Left cardiac atrium (tissue), 4 donors: Measurements from ENCODE around the gene GRIN3A. TPM values are rescaled to one million over a fixed set of nuclear protein-coding genes. Genes with fewer than 3 reads are reported as not detected.

Source experiments
- ATAC-seq, 2 donors: fragments of 200-7000 bp; cut with Tn5 transposase; one replicate each; pipeline ENCODE4 v1.9.1; 2020; ENCODE audit warnings: mild to moderate bottlenecking in 2 of 2, moderate library complexity in 2 of 2
- DNase-seq: peaks from one replicate; pipeline ENCODE4 v3.0.0-alpha.2; 2020
- intact Hi-C, 2 donors: fragments of 100-400 bp; cut with DNase I; formaldehyde crosslinking; loops; one replicate each; pipeline versions ENCODE4 v1.14.1 to v1.15.1; 2022 to 2023
- total RNA-seq, 2 donors: library from RNA; stranded (reverse); fragmentation: NEBNext Ultra II Directional; extraction: Animal tissue kit (Norgen Biotek cat#: 25700); gene quantifications; one replicate each; pipeline ENCODE4 v1.2.1, GENCODE V29; 2021
- donor health status: DM: no; HTN: yes; CAD: no.
- donor health status: DM: no; HTN: yes; CAD: no; lungs with severe emphysema.
- donor health status: DM: yes; HTN: yes; CAD: no.
- donor health status: Dilated cardiomyopathy.

Gene GRIN3A
- total RNA-seq, 2 donors from 2014 or later = 0.59 TPM; not detected in 1

GRCh38 chr9:101639785-101640665, 98.4 kb downstream of the GRIN3A start:
- intact Hi-C loops = no loop called here
- DNase-seq (no peak), ATAC-seq (peak in 1 of 2 donors; percentile 51)

- intact Hi-C loops = no loop called here
- DNase-seq (no peak), ATAC-seq (no peak)
Measured at GRCh38 chr9:101639311-101639710, 99.1 kb downstream of the GRIN3A start.

GRCh38 chr9:101636247-101636646, 102.2 kb downstream of the GRIN3A start:
- intact Hi-C loops = no loop called here

GRCh38 chr9:101635473-101635872, 103.0 kb downstream of the GRIN3A start:
- no peak for DNase-seq
- intact Hi-C loops = no loop called here
- ATAC-seq = no peak

More at GRCh38 chr9:101636247-101636646, 102.2 kb downstream of the GRIN3A start:
- ATAC-seq = no peak
- no peak for DNase-seq

- ATAC-seq (no peak), DNase-seq (no peak)
- intact Hi-C loops = no loop called here
Measured at GRCh38 chr9:101634741-101635409, 103.6 kb downstream of the GRIN3A start.

- no peak for DNase-seq
- no peak for ATAC-seq
- intact Hi-C loops = no loop called here
Measured at GRCh38 chr9:101632611-101633010, 105.8 kb downstream of the GRIN3A start.

GRCh38 chr9:101631892-101632291, 106.6 kb downstream of the GRIN3A start:
- DNase-seq (no peak), ATAC-seq (no peak)
- intact Hi-C loops = no loop called here

GRCh38 chr9:101629636-101630035, 108.8 kb downstream of the GRIN3A start:
- DNase-seq = no peak
- no peak for ATAC-seq
- intact Hi-C loops = no loop called here

- ATAC-seq (no peak), DNase-seq (no peak)
- intact Hi-C loops = no loop called here
Measured at GRCh38 chr9:101628173-101628572, 110.3 kb downstream of the GRIN3A start.

- intact Hi-C loops = no loop called here
- ATAC-seq = no peak
Measured at GRCh38 chr9:101626295-101626694, 112.2 kb downstream of the GRIN3A start.

GRCh38 chr9:101625876-101626275, 112.6 kb downstream of the GRIN3A start:
- DNase-seq = no peak
- intact Hi-C loops = no loop called here
- ATAC-seq = no peak

More at GRCh38 chr9:101626295-101626694, 112.2 kb downstream of the GRIN3A start:
- no peak for DNase-seq

- intact Hi-C loops = no loop called here
- DNase-seq (no peak), ATAC-seq (no peak)
Measured at GRCh38 chr9:101620452-101620851, 118.0 kb downstream of the GRIN3A start.

GRCh38 chr9:101618698-101619097, 119.7 kb downstream of the GRIN3A start:
- ATAC-seq = no peak
- DNase-seq = no peak
- intact Hi-C loops = no loop called here

GRCh38 chr9:101605547-101605946, 132.9 kb downstream of the GRIN3A start:
- ATAC-seq (no peak), DNase-seq (no peak)
- intact Hi-C loops = no loop called here

- intact Hi-C loops = loop anchor here in 1 of 2 donors (5.0 kb wide), 1 partner anchor 123 kb away; no protein-coding TSS in a partner anchor
- DNase-seq = no peak
- ATAC-seq = no peak
Measured at GRCh38 chr9:101604296-101604695, 134.2 kb downstream of the GRIN3A start.

GRCh38 chr9:101601904-101602765, 136.3 kb downstream of the GRIN3A start:
- peak in 1 of 2 donors; percentile 47 for ATAC-seq
- no peak for DNase-seq
- intact Hi-C loops = loop anchor here in 1 of 2 donors (5.0 kb wide), 1 partner anchor 125 kb away; no protein-coding TSS in a partner anchor

GRCh38 chr9:101594796-101595195, 143.7 kb downstream of the GRIN3A start, which contains the start of gene PPP3R2:
PPP3R2 (minus strand) TSS chr9:101594969; CDS start chr9:101594921, 48 bp downstream.
- ATAC-seq (no peak), DNase-seq (no peak)
- intact Hi-C loops = no loop called here

- DNase-seq (no peak), ATAC-seq (no peak)
- intact Hi-C loops = no loop called here
Measured at GRCh38 chr9:101593345-101593744, 145.1 kb downstream of the GRIN3A start.

GRCh38 chr9:101592788-101593187, 145.7 kb downstream of the GRIN3A start:
- DNase-seq (no peak), ATAC-seq (no peak)
- intact Hi-C loops = no loop called here
